H9 (cell line): ENCODE results near the gene FLT3LG. TPM values are rescaled to one million over a fixed set of nuclear protein-coding genes. Genes with fewer than 3 reads are reported as not detected.

Experiments used
- DNase-seq: peaks from one replicate; pipeline ENCODE4 v3.0.0-alpha.2; 2017
- H2AFZ ChIP-seq: one replicate; pipeline ENCODE4 v1.6.1; 2013; ENCODE audit warnings: mild to moderate bottlenecking, low read length, control low read depth, moderate library complexity
- H2AK5ac ChIP-seq: 2 replicates; pipeline ENCODE4 v1.6.1; 2013; ENCODE audit warnings: low read length, control low read depth, mixed read lengths; ENCODE audit not compliant: insufficient read length
- H2BK120ac ChIP-seq: one replicate; pipeline ENCODE4 v1.6.1; 2013; ENCODE audit warnings: low read depth, mild to moderate bottlenecking, low read length, control low read depth, inconsistent platforms; ENCODE audit not compliant: poor library complexity, severe bottlenecking
- H2BK12ac ChIP-seq: 2 replicates; pipeline ENCODE4 v1.6.1; 2013; ENCODE audit warnings: low read length, control low read depth, mixed read lengths, low read depth; ENCODE audit not compliant: insufficient read length
- H2BK15ac ChIP-seq: 2 replicates; pipeline ENCODE4 v1.6.1; 2013; ENCODE audit warnings: low read depth, low read length, control low read depth
- H2BK20ac ChIP-seq: one replicate; pipeline ENCODE4 v1.6.1; 2013; ENCODE audit warnings: low read depth, mild to moderate bottlenecking, low read length, control low read depth, inconsistent platforms; ENCODE audit not compliant: poor library complexity, severe bottlenecking
- H2BK5ac ChIP-seq: 2 replicates; pipeline ENCODE4 v1.6.1; 2013; ENCODE audit warnings: low read length, control low read depth, mixed read lengths; ENCODE audit not compliant: insufficient read length
- H3K14ac ChIP-seq: 2 replicates; pipeline ENCODE4 v1.6.1; 2013; ENCODE audit warnings: low read length, control low read depth; ENCODE audit not compliant: insufficient read depth
- H3K18ac ChIP-seq: 2 replicates; pipeline ENCODE4 v1.6.1; 2013; ENCODE audit warnings: low read depth, mild to moderate bottlenecking, mixed read lengths, low read length, control low read depth; ENCODE audit not compliant: insufficient read length
- H3K23ac ChIP-seq: 2 replicates; pipeline ENCODE4 v1.6.1; 2013; ENCODE audit warnings: low read length, control low read depth, mixed read lengths, low read depth; ENCODE audit not compliant: insufficient read length
- H3K23me2 ChIP-seq: 2 replicates; pipeline ENCODE4 v1.6.1; 2013; ENCODE audit warnings: low read depth, mild to moderate bottlenecking, mixed read lengths, low read length, control low read depth; ENCODE audit not compliant: insufficient read length, poor library complexity, severe bottlenecking
- H3K27ac ChIP-seq: 2 replicates; pipeline ENCODE4 v1.5.1; 2013; ENCODE audit warnings: low read length, control low read depth, mixed read lengths, low read depth; ENCODE audit not compliant: insufficient read length
- H3K27me3 ChIP-seq: 2 replicates; pipeline ENCODE4 v1.6.1; 2013; ENCODE audit warnings: low read length, control low read depth, inconsistent platforms; ENCODE audit not compliant: insufficient read depth
- H3K4ac ChIP-seq: 2 replicates; pipeline ENCODE4 v1.6.1; 2013; ENCODE audit warnings: low read depth, mild to moderate bottlenecking, control low read depth, inconsistent platforms, low read length, moderate library complexity
- H3K4me1 ChIP-seq: 2 replicates; pipeline ENCODE4 v1.6.1; 2013; ENCODE audit warnings: low read length, control low read depth, inconsistent platforms; ENCODE audit not compliant: insufficient read depth
- H3K4me2 ChIP-seq: 2 replicates; pipeline ENCODE4 v1.6.1; 2013; ENCODE audit warnings: low read length, control low read depth, mixed read lengths; ENCODE audit not compliant: insufficient read length, insufficient read depth
- H3K56ac ChIP-seq: 2 replicates; pipeline ENCODE4 v1.6.1; 2013; ENCODE audit warnings: low read depth, mild to moderate bottlenecking, mixed read lengths, low read length, control low read depth; ENCODE audit not compliant: insufficient read length
- H3K79me1 ChIP-seq: 2 replicates; pipeline ENCODE4 v1.6.1; 2013; ENCODE audit warnings: low read depth, mild to moderate bottlenecking, moderate library complexity, low read length, control low read depth, inconsistent platforms; ENCODE audit not compliant: insufficient read depth, poor library complexity, severe bottlenecking
- H3K79me2 ChIP-seq: 2 replicates; pipeline ENCODE4 v1.6.1; 2013; ENCODE audit warnings: low read length, control low read depth, inconsistent platforms; ENCODE audit not compliant: insufficient read depth
- H3K9ac ChIP-seq: 2 replicates; pipeline ENCODE4 v1.6.1; 2013; ENCODE audit warnings: low read length, control low read depth, mixed read lengths; ENCODE audit not compliant: insufficient read length; ENCODE audit errors: extremely low read depth
- H3K9me3 ChIP-seq: one replicate; pipeline ENCODE4 v1.6.1; 2013; ENCODE audit warnings: low read depth, low read length, inconsistent platforms; ENCODE audit not compliant: control insufficient read depth
- H3T11ph ChIP-seq: one replicate; pipeline ENCODE4 v1.6.1; 2013; ENCODE audit warnings: mild to moderate bottlenecking, low read length, control low read depth, inconsistent platforms
- H4K20me1 ChIP-seq: one replicate; pipeline ENCODE4 v1.6.1; 2013; ENCODE audit not compliant: control insufficient read depth, insufficient read length, insufficient read depth
- H4K5ac ChIP-seq: 2 replicates; pipeline ENCODE4 v1.6.1; 2013; ENCODE audit warnings: low read depth, mild to moderate bottlenecking, mixed read lengths, low read length, control low read depth; ENCODE audit not compliant: insufficient read length
- H4K8ac ChIP-seq: replicated peaks from 2 replicates; pipeline ENCODE4 v1.6.1; 2013; ENCODE audit warnings: low read length, control low read depth, mixed read lengths, low read depth; ENCODE audit not compliant: insufficient read length
- H4K91ac ChIP-seq: 2 replicates; pipeline ENCODE4 v1.6.1; 2013; ENCODE audit warnings: low read depth, mild to moderate bottlenecking, moderate library complexity, mixed read lengths, low read length, control low read depth; ENCODE audit not compliant: insufficient read length
- H3K27ac Mint-ChIP-seq, 3 experiments: 2 replicates in 2 of 3; 3 replicates in 1 of 3; pipeline ENCODE4 v1.8.0; 2020 to 2021; ENCODE audit warnings: mixed read lengths in 3 of 3, mild to moderate bottlenecking in 1 of 3, moderate library complexity in 1 of 3
- H3K27me3 Mint-ChIP-seq: 2 replicates; pipeline ENCODE4 v1.8.0; 2021; ENCODE audit warnings: low read depth, mild to moderate bottlenecking, moderate library complexity, mixed read lengths
- H3K36me3 Mint-ChIP-seq, 3 experiments: 2 replicates in 2 of 3; 3 replicates in 1 of 3; pipeline ENCODE4 v1.8.0; 2020 to 2021; ENCODE audit warnings: low read depth in 3 of 3, mixed read lengths in 3 of 3; ENCODE audit not compliant: insufficient read depth in 1 of 3
- H3K4me1 Mint-ChIP-seq, 2 experiments: 2 replicates each; pipeline ENCODE4 v1.8.0; 2020; ENCODE audit warnings: mixed read lengths in 2 of 2
- H3K4me3 Mint-ChIP-seq, 2 experiments: 2 replicates in 1 of 2; 3 replicates in 1 of 2; pipeline ENCODE4 v1.8.0; 2020 to 2021; ENCODE audit warnings: mild to moderate bottlenecking in 2 of 2, mixed read lengths in 2 of 2, moderate library complexity in 1 of 2
- H3K9me3 Mint-ChIP-seq, 2 experiments: 2 replicates in 1 of 2; 3 replicates in 1 of 2; pipeline ENCODE4 v1.8.0; 2020; ENCODE audit warnings: mild to moderate bottlenecking in 2 of 2, mixed read lengths in 2 of 2, moderate library complexity in 1 of 2
- WGBS: extraction: QIAGEN DNeasy Blood & Tissue Kit; methylation state at CpG from one replicate; pipeline ENCODE4 v1.1.7; 2013; ENCODE audit warnings: missing lambda C conversion rate, low lambda C conversion rate, mixed read lengths; ENCODE audit not compliant: insufficient read length; ENCODE audit errors: extremely low coverage; 5-methylcytosine and 5-hydroxymethylcytosine counted together
- total RNA-seq: library from RNA; stranded (reverse); gene quantifications from 2 replicates; pipeline ENCODE4 v1.2.1, GENCODE V29; 2021
- TF ChIP-seq, protein P1 (sequence below): fragments of 200-600 bp; sonication (generic); conservative IDR thresholded peaks from 3 replicates; pipeline ENCODE4 v1.8.0; 2021; ENCODE audit warnings: antibody characterized with exemption, mild to moderate bottlenecking

The FLT3LG gene
- total RNA-seq, 1 experiment from 2014 or later = 2.1 TPM

DNA sequence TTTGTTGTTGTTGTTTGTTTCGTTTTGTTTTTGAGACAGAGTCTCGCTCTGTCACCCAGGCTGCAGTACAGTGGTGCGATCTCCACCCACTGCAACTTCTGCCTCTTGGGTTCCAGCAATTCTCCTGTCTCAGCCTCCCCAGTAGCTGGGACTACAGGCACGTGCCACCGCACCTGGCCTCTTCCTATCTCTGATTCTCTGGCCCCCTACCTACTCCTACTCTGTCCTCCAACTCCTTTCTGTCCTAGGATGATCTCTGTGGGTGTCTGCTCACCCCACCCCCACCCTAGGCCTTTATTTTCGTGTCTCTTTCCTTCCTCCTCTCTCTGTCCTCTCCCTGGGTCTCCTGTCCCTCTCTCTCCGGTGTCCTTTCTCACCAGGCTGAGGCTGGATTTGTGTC, 23.6 kb upstream of the FLT3LG start:
- TF ChIP-seq, protein P1, sequence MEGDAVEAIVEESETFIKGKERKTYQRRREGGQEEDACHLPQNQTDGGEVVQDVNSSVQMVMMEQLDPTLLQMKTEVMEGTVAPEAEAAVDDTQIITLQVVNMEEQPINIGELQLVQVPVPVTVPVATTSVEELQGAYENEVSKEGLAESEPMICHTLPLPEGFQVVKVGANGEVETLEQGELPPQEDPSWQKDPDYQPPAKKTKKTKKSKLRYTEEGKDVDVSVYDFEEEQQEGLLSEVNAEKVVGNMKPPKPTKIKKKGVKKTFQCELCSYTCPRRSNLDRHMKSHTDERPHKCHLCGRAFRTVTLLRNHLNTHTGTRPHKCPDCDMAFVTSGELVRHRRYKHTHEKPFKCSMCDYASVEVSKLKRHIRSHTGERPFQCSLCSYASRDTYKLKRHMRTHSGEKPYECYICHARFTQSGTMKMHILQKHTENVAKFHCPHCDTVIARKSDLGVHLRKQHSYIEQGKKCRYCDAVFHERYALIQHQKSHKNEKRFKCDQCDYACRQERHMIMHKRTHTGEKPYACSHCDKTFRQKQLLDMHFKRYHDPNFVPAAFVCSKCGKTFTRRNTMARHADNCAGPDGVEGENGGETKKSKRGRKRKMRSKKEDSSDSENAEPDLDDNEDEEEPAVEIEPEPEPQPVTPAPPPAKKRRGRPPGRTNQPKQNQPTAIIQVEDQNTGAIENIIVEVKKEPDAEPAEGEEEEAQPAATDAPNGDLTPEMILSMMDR = no peak
- Histone ChIP-seq H3K79me1 (peaks cover 7% of the 10 kb centered on the region), H3K23me2 (peaks cover 5% of the 10 kb centered on the region), H3K18ac (no peak overlapping the region), H2BK12ac (no peak overlapping the region), H3K14ac (no peak overlapping the region), H4K20me1 (no peaks in the 10 kb centered on the region), H3K23ac (no peak overlapping the region), H3K56ac (no peak overlapping the region), H2BK5ac (no peak overlapping the region), H4K91ac (no peak overlapping the region), H3K79me2 (no peaks in the 10 kb centered on the region; the same call in 1 of the 2 replicates), H3K4me1 (no peaks in the 10 kb centered on the region), H3K27ac (no peak overlapping the region), H3K9ac (peak overlapping the region; percentile 40), H2BK15ac (no peak overlapping the region), H2AK5ac (no peak overlapping the region), H3K27me3 (no peaks in the 10 kb centered on the region), H3K9me3 (no peaks in the 10 kb centered on the region), H2BK120ac (no peak overlapping the region), H2BK20ac (no peak overlapping the region), H4K8ac (no peak overlapping the region), H3T11ph (no peak overlapping the region), H3K4ac (no peak overlapping the region), H4K5ac (no peak overlapping the region), H3K4me2 (peak overlapping the region; percentile 61), H2AFZ (no peak overlapping the region)
- no peaks in the 10 kb centered on the region; a peak in 1 of 5 replicates for H3K9me3 Mint-ChIP-seq
- no peaks in the 10 kb centered on the region; the same call in 1 of the 2 replicates for H3K27me3 Mint-ChIP-seq
- H3K36me3 Mint-ChIP-seq = peaks cover 39 to 52% (median 50%) of the 10 kb centered on the region in 3 experiments
- H3K27ac Mint-ChIP-seq = peak overlapping the region; percentile 33 to 60 (median 57); a peak in 3 of 7 replicates
- DNase-seq = no peak
- peak overlapping the region; percentile 96 to 98 for H3K4me3 Mint-ChIP-seq
- peaks cover 15 to 38% of the 10 kb centered on the region in 2 experiments for H3K4me1 Mint-ChIP-seq
- WGBS = no CpG with 5 or more reads among the region's 7 CpGs
